K562 (cell line): ENCODE data around the gene FAM117A. TPM values are rescaled to one million over a fixed set of nuclear protein-coding genes. Genes with fewer than 3 reads are reported as not detected.

ENCODE experiments used
- CHD4 ChIP-seq: fragments of 200-600 bp; sonication (generic); IDR thresholded peaks from 3 replicates; pipeline ENCODE4 v1.6.1; 2012; ENCODE audit warnings: low read depth, mild to moderate bottlenecking, mixed read lengths, low read length, inconsistent platforms; ENCODE audit not compliant: insufficient read depth, insufficient replicate concordance, poor library complexity, severe bottlenecking
- DDX20 ChIP-seq: fragments of 450-650 bp; IDR thresholded peaks from 2 replicates; pipeline ENCODE4 v1.6.1; 2016; ENCODE audit warnings: missing genetic modification characterization, low read depth, mild to moderate bottlenecking, missing compliant biosample characterization, moderate library complexity
- ELF4 ChIP-seq: fragments of 450-650 bp; formaldehyde crosslinking; IDR thresholded peaks from 2 replicates; pipeline ENCODE4 v1.4.0; 2022; ENCODE audit warnings: missing genetic modification characterization
- GABPA ChIP-seq: fragments of 200-800 bp; sonication (Bioruptor generic); conservative IDR thresholded peaks from 2 replicates; pipeline ENCODE4 v1.6.1; 2016; ENCODE audit warnings: low read depth, missing genetic modification characterization, missing compliant biosample characterization
- POLR3A ChIP-seq: IDR thresholded peaks from 2 replicates; pipeline ENCODE4 v1.6.1; 2011; ENCODE audit warnings: borderline replicate concordance, mild to moderate bottlenecking, moderate library complexity; ENCODE audit not compliant: insufficient read length, insufficient read depth; ENCODE audit errors: extremely low read depth
- THRAP3 ChIP-seq: fragments of 450-650 bp; IDR thresholded peaks from 2 replicates; pipeline ENCODE4 v1.6.1; 2016; ENCODE audit warnings: mild to moderate bottlenecking, inconsistent platforms, borderline replicate concordance
- ZBTB40 ChIP-seq, 2 experiments: fragments of 450-650 bp in 1 of 2; sonication (generic) in 1 of 2; formaldehyde crosslinking in 1 of 2; IDR thresholded peaks; 2 replicates each; pipeline versions ENCODE4 v1.7.1 to v1.9.0; 2016 to 2022; ENCODE audit warnings: inconsistent platforms in 1 of 2, mild to moderate bottlenecking in 1 of 2, missing genetic modification reagents in 1 of 2
- polyA plus RNA-seq, 8 experiments: library from polyadenylated mRNA; depleted of rRNA in 4 of 8; stranded (reverse) in 5 of 8; unstranded in 3 of 8; fragments of >200 nt; fragmentation: Nextera tagmentation in 2 of 8; fragmentation: Illumina TruSeq in 1 of 8; extraction: Ambion mirVana in 2 of 8; extraction: Trizol in 1 of 8; gene quantifications; 2 replicates each; pipeline versions ENCODE4 v1.2.1 to v1.2.3, GENCODE V29; 2011 to 2014; ENCODE audit warnings: inconsistent platforms in 1 of 8, missing spikeins in 1 of 8
- total RNA-seq, 7 experiments: library from RNA; depleted of rRNA in 6 of 7; stranded (reverse); fragments of >200 nt in 6 of 7; fragmentation: Illumina TruSeq in 2 of 7; extraction: Trizol in 2 of 7; gene quantifications; 2 replicates each; pipeline versions ENCODE4 v1.2.1 to v1.2.3, GENCODE V29; 2011 to 2021; ENCODE audit warnings: low replicate concordance in 1 of 7
- TF ChIP-seq, protein P1 (sequence below): sonication (generic); formaldehyde crosslinking; IDR thresholded peaks from 2 replicates; pipeline ENCODE4 v1.8.1; 2023; ENCODE audit warnings: mild to moderate bottlenecking, missing genetic modification reagents, moderate library complexity

Gene FAM117A
- total and polyA plus RNA-seq, 9 of the 15 experiments (the other 6 are each of a cell fraction or from before 2014, with no cell fraction given) = 3.1 to 79.7 (median 36.6) TPM

GRCh38 chr17:49687878-49688491 is 75.9 kb downstream of the FAM117A start (continued):
- TF ChIP-seq ZBTB40 (IDR thresholded peaks at IDR 0.05) (0 out of 2 replicates have a peak, but pooled peaks have one; percentile 18), ZBTB40 (CRISPR knock-in tag; IDR thresholded peaks at IDR 0.05) (no peak), DDX20 (tag) (no peak), POLR3A (no peak), ELF4 (CRISPR knock-in tag) (no peak), GABPA (tag) (peak; percentile 49; the same call in 1 of the 2 replicates), CHD4 (no peak), THRAP3 (no peak)
- TF ChIP-seq, protein P1, sequence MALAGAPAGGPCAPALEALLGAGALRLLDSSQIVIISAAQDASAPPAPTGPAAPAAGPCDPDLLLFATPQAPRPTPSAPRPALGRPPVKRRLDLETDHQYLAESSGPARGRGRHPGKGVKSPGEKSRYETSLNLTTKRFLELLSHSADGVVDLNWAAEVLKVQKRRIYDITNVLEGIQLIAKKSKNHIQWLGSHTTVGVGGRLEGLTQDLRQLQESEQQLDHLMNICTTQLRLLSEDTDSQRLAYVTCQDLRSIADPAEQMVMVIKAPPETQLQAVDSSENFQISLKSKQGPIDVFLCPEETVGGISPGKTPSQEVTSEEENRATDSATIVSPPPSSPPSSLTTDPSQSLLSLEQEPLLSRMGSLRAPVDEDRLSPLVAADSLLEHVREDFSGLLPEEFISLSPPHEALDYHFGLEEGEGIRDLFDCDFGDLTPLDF (CRISPR knock-in tag) = no peak
